IPS DF 6.9 (cell line): ENCODE measurements around the gene TP53RK.

Source experiments
- DNase-seq: peaks from one replicate; pipeline ENCODE4 v3.0.0-alpha.2; 2013; ENCODE audit warnings: low read depth, low spot score
- H3K27ac ChIP-seq: one replicate; pipeline ENCODE4 v1.5.1; 2013; ENCODE audit warnings: low read length, control low read depth
- H3K27me3 ChIP-seq: 2 replicates; pipeline ENCODE4 v1.6.1; 2013; ENCODE audit warnings: mild to moderate bottlenecking, low read length; ENCODE audit not compliant: control insufficient read depth, insufficient read depth
- H3K36me3 ChIP-seq: 2 replicates; pipeline ENCODE4 v1.6.1; 2013; ENCODE audit warnings: low read length; ENCODE audit not compliant: control insufficient read depth, insufficient read depth
- H3K4me1 ChIP-seq: 2 replicates; pipeline ENCODE4 v1.6.1; 2013; ENCODE audit warnings: low read length; ENCODE audit not compliant: control insufficient read depth, insufficient read depth
- H3K4me3 ChIP-seq: 2 replicates; pipeline ENCODE4 v1.5.1; 2013; ENCODE audit warnings: mild to moderate bottlenecking, low read length
- H3K9me3 ChIP-seq: 2 replicates; pipeline ENCODE4 v1.6.1; 2013; ENCODE audit warnings: low read length, inconsistent platforms; ENCODE audit not compliant: control insufficient read depth, insufficient read depth
- WGBS: extraction: QIAGEN DNeasy Blood & Tissue Kit; methylation state at CpG from one replicate; pipeline ENCODE4 v1.1.7; 2013; ENCODE audit warnings: mixed read lengths, missing lambda C conversion rate; ENCODE audit not compliant: insufficient read length, insufficient coverage; 5-methylcytosine and 5-hydroxymethylcytosine counted together

The TP53RK gene

GRCh38 chr20:46657618-46658017 is 31.6 kb downstream of the TP53RK start:
- Histone ChIP-seq H3K27ac (no peak overlapping the region), H3K4me1 (no peaks in the 10 kb centered on the region), H3K36me3 (no peaks in the 10 kb centered on the region), H3K4me3 (no peak overlapping the region), H3K9me3 (no peaks in the 10 kb centered on the region), H3K27me3 (no peaks in the 10 kb centered on the region)
- DNase-seq: no peak
- WGBS: no CpG with 5 or more reads among the region's 7 CpGs

- no CpG with 5 or more reads among the region's 8 CpGs for WGBS
- Histone ChIP-seq H3K27ac (no peak overlapping the region), H3K4me3 (no peak overlapping the region), H3K9me3 (no peaks in the 10 kb centered on the region), H3K36me3 (no peaks in the 10 kb centered on the region), H3K4me1 (no peaks in the 10 kb centered on the region), H3K27me3 (no peaks in the 10 kb centered on the region)
- no peak for DNase-seq
These were observed 32.1 kb downstream of the TP53RK start for GRCh38 chr20:46657137-46657536.

- Histone ChIP-seq H3K4me1 (peaks cover 2% of the 10 kb centered on the region; the same call in 1 of the 2 replicates), H3K9me3 (no peaks in the 10 kb centered on the region), H3K36me3 (no peaks in the 10 kb centered on the region), H3K27ac (no peak overlapping the region), H3K27me3 (peaks cover 4% of the 10 kb centered on the region; the same call in 1 of the 2 replicates), H3K4me3 (no peak overlapping the region)
- no peak for DNase-seq
These were observed 36.5 kb downstream of the TP53RK start for GRCh38 chr20:46652699-46653098.

- Histone ChIP-seq H3K27ac (no peak within 1 kb of the TSS), H3K27me3 (peaks cover 4% of the 10 kb centered on the region; the same call in 1 of the 2 replicates), H3K4me3 (peak within 1 kb of the TSS; percentile 20; the same call in 1 of the 2 replicates), H3K4me1 (peaks cover 2% of the 10 kb centered on the region; the same call in 1 of the 2 replicates), H3K9me3 (no peaks in the 10 kb centered on the region), H3K36me3 (no peaks in the 10 kb centered on the region)
- no CpG with 5 or more reads among the region's 55 CpGs for whole genome bisulfite sequencing
- DNase-seq: no peak
These were observed 37.9 kb downstream of the TP53RK start, which contains the start of gene SLC13A3 for GRCh38 chr20:46651091-46651962. TSS of gene SLC13A3 (minus strand) at chr20:46651459. CDS start at chr20:46651421, 38 bp downstream.

GRCh38 chr20:46650575-46651090 is 38.6 kb downstream of the TP53RK start:
- peaks cover 2% of the 10 kb centered on the region; the same call in 1 of the 2 replicates for H3K4me1 ChIP-seq
- H3K36me3 ChIP-seq: no peaks in the 10 kb centered on the region
- no peak for DNase-seq
- peaks cover 4% of the 10 kb centered on the region; the same call in 1 of the 2 replicates for H3K27me3 ChIP-seq
- no peaks in the 10 kb centered on the region for H3K9me3 ChIP-seq
- peak overlapping the region; percentile 20; the same call in 1 of the 2 replicates for H3K4me3 ChIP-seq
- H3K27ac ChIP-seq: no peak overlapping the region
- no CpG with 5 or more reads among the region's 10 CpGs for WGBS

GRCh38 chr20:46649965-46650542 is 39.2 kb downstream of the TP53RK start:
- Histone ChIP-seq H3K9me3 (no peaks in the 10 kb centered on the region), H3K27me3 (peaks cover 4% of the 10 kb centered on the region; the same call in 1 of the 2 replicates), H3K36me3 (no peaks in the 10 kb centered on the region), H3K4me1 (peaks cover 2% of the 10 kb centered on the region; the same call in 1 of the 2 replicates), H3K27ac (no peak overlapping the region), H3K4me3 (no peak overlapping the region)
- DNase-seq: no peak
- no CpG with 5 or more reads among the region's 9 CpGs for WGBS

GRCh38 chr20:46649650-46649949 is 39.6 kb downstream of the TP53RK start:
- Histone ChIP-seq H3K27me3 (peaks cover 4% of the 10 kb centered on the region; the same call in 1 of the 2 replicates), H3K9me3 (no peaks in the 10 kb centered on the region), H3K36me3 (no peaks in the 10 kb centered on the region), H3K27ac (no peak overlapping the region), H3K4me3 (no peak overlapping the region), H3K4me1 (peaks cover 2% of the 10 kb centered on the region; the same call in 1 of the 2 replicates)
- no peak for DNase-seq
- no CpG with 5 or more reads among the region's 3 CpGs for WGBS

GRCh38 chr20:46648903-46649649 is 40.2 kb downstream of the TP53RK start:
- no peak overlapping the region for H3K27ac ChIP-seq
- no CpG with 5 or more reads among the region's 8 CpGs for WGBS

GRCh38 chr20:46647469-46647868 is 41.8 kb downstream of the TP53RK start:
- no peak for DNase-seq
- Histone ChIP-seq H3K27ac (no peak overlapping the region), H3K4me1 (peaks cover 2% of the 10 kb centered on the region; the same call in 1 of the 2 replicates), H3K4me3 (no peak overlapping the region), H3K27me3 (peaks cover 4% of the 10 kb centered on the region; the same call in 1 of the 2 replicates), H3K36me3 (no peaks in the 10 kb centered on the region), H3K9me3 (no peaks in the 10 kb centered on the region)
- WGBS: no CpG with 5 or more reads among the region's 4 CpGs

More at GRCh38 chr20:46648903-46649649, 40.2 kb downstream of the TP53RK start:
- Histone ChIP-seq H3K36me3 (no peaks in the 10 kb centered on the region), H3K9me3 (no peaks in the 10 kb centered on the region), H3K4me1 (peaks cover 2% of the 10 kb centered on the region; the same call in 1 of the 2 replicates), H3K27me3 (peaks cover 4% of the 10 kb centered on the region; the same call in 1 of the 2 replicates), H3K4me3 (no peak overlapping the region)
- no peak for DNase-seq
